Placental pericyte (primary cell): ENCODE results near the gene DHH. TPM values are rescaled to one million over a fixed set of nuclear protein-coding genes. Genes with fewer than 3 reads are reported as not detected.

Experiments used
- small RNA-seq: library from RNA; depleted of rRNA; stranded (forward); fragments of <200 nt; gene quantifications from one replicate; pipeline ENCODE3, GENCODE V24; 2012; ENCODE audit warnings: low replicate concordance
- total RNA-seq: library from RNA; depleted of rRNA; stranded (reverse); fragments of >200 nt; gene quantifications from 2 replicates; pipeline ENCODE4 v1.2.3, GENCODE V29; 2012

The DHH gene
- under 0.01 TPM in 2 replicates for total RNA-seq

GRCh38 chr12:49094160-49094974, at the start of gene DHH:
Gene DHH, minus strand, starts transcription at chr12:49094801. Its CDS starts 289 bp downstream, at chr12:49094512.

GRCh38 chr12:49131051-49131893, 36.7 kb upstream of the DHH start, which contains the start of gene TUBA1B:
Gene TUBA1B, minus strand, starts transcription at chr12:49131395. Its CDS starts 95 bp downstream, at chr12:49131300.

GRCh38 chr12:49110464-49111155, 16.0 kb upstream of the DHH start, which contains the start of gene LMBR1L:
Gene LMBR1L, minus strand, starts transcription at chr12:49110847. Its CDS starts 292 bp downstream, at chr12:49110555.

GRCh38 chr12:49069507-49070346, 24.9 kb downstream of the DHH start, which contains the start of gene RHEBL1:
Gene RHEBL1, minus strand, starts transcription at chr12:49069979. Its CDS starts 194 bp downstream, at chr12:49069785.

GRCh38 chr12:49060237-49061156, 34.1 kb downstream of the DHH start, which contains the start of gene KMT2D:
Gene KMT2D, minus strand, starts transcription at chr12:49060794. Its CDS starts 5,470 bp downstream, at chr12:49055324.

Small RNAs within 50 kb of the gene (small RNA-seq; reads per million reads assigned to genes)
- not detected for gene RF00019

Other genes with a start within 250 kb of the DHH start
- 64.1 and 74.2 TPM in 2 replicates for gene DDX23, start 242.6 kb downstream of the DHH start, total RNA-seq
- 0.44 TPM in 1 of 2 replicates, not detected in the other for gene RND1, start 228.9 kb downstream of the DHH start, total RNA-seq
- 17.0 and 44.4 TPM in 2 replicates for gene FKBP11, start 169.3 kb downstream of the DHH start, total RNA-seq
- gene ARF3, start 137.3 kb downstream of the DHH start, total RNA-seq, result 74.4 and 88.6 TPM in 2 replicates
- gene WNT10B, start 123.1 kb downstream of the DHH start, total RNA-seq, result under 0.01 TPM in 1 of 2 replicates, not detected in the other
- not detected in 2 replicates for gene WNT1, start 116.5 kb downstream of the DHH start, total RNA-seq
- 0.14 TPM in 1 of 2 replicates, not detected in the other for gene DDN, start 95.4 kb downstream of the DHH start, total RNA-seq
- gene PRKAG1, start 76.0 kb downstream of the DHH start, total RNA-seq, result 69.4 and 86.2 TPM in 2 replicates
- 42.5 and 43.3 TPM in 2 replicates for gene KMT2D, start 34.0 kb downstream of the DHH start, total RNA-seq
- 0.22 and 1.6 TPM in 2 replicates for gene RHEBL1, start 24.8 kb downstream of the DHH start, total RNA-seq
- 60.3 and 72.0 TPM in 2 replicates for gene LMBR1L, start 16.0 kb upstream of the DHH start, total RNA-seq
- gene TUBA1B, start 36.6 kb upstream of the DHH start, total RNA-seq, result 336 and 3,581 TPM in 2 replicates
- gene TUBA1A, start 94.3 kb upstream of the DHH start, total RNA-seq, result 185 and 1,342 TPM in 2 replicates
- 372 and 1,859 TPM in 2 replicates for gene TUBA1C, start 170.3 kb upstream of the DHH start, total RNA-seq
- not detected in 2 replicates for gene PRPH, start 200.3 kb upstream of the DHH start, total RNA-seq
- gene TROAP, start 228.5 kb upstream of the DHH start, total RNA-seq, result 0.44 and 23.9 TPM in 2 replicates
- gene C1QL4, start 242.4 kb upstream of the DHH start, total RNA-seq, result under 0.01 and 0.14 TPM in 2 replicates